ENCODE measurements around the gene HTR1E.

The HTR1E gene

GRCh38 chr6:87016772-87017171 lies 79.4 kb downstream of the HTR1E start:
- Mint-ChIP-seq H3K36me3 (peaks cover 3% of the 10 kb centered on the region), H3K27me3 (peaks cover 15% of the 10 kb centered on the region), H3K27ac (no peak overlapping the region), H3K4me1 (peaks cover 2% of the 10 kb centered on the region), H3K9me3 (peaks cover 2% of the 10 kb centered on the region), H3K4me3 (no peak overlapping the region)
- ATAC-seq (ENCODE audit: low read depth) = no peak
- DNase-seq (ENCODE audit: low spot score in 2 of 2) = no peak

GRCh38 chr6:87027021-87027420 lies 89.7 kb downstream of the HTR1E start:
- Mint-ChIP-seq H3K4me3 (no peak overlapping the region), H3K27ac (no peak overlapping the region), H3K4me1 (no peaks in the 10 kb centered on the region), H3K36me3 (no peaks in the 10 kb centered on the region), H3K9me3 (peaks cover 2% of the 10 kb centered on the region), H3K27me3 (no peaks in the 10 kb centered on the region)
- no peak for DNase-seq (ENCODE audit: low spot score in 2 of 2)
- ATAC-seq (ENCODE audit: low read depth) = no peak

- no peaks in the 10 kb centered on the region for H3K4me1 Mint-ChIP-seq
- no peaks in the 10 kb centered on the region for H3K36me3 Mint-ChIP-seq
- no peaks in the 10 kb centered on the region for H3K9me3 Mint-ChIP-seq
- no peak overlapping the region for H3K27ac Mint-ChIP-seq
- no peaks in the 10 kb centered on the region for H3K27me3 Mint-ChIP-seq
- no peak for DNase-seq (ENCODE audit: low spot score in 2 of 2)
- no peak overlapping the region for H3K4me3 Mint-ChIP-seq
- ATAC-seq (ENCODE audit: low read depth) = peak; percentile 45
Measured at GRCh38 chr6:87029711-87030314, 92.5 kb downstream of the HTR1E start.

GRCh38 chr6:87040729-87041128 lies 103.4 kb downstream of the HTR1E start:
- ATAC-seq (ENCODE audit: low read depth) (no peak), DNase-seq (ENCODE audit: low spot score in 2 of 2) (no peak)
- Mint-ChIP-seq H3K9me3 (peaks cover 1% of the 10 kb centered on the region), H3K36me3 (peaks cover 1% of the 10 kb centered on the region), H3K27me3 (peaks cover 3% of the 10 kb centered on the region), H3K4me3 (no peak overlapping the region), H3K27ac (no peak overlapping the region), H3K4me1 (no peaks in the 10 kb centered on the region)

GRCh38 chr6:87045521-87046075 lies 108.3 kb downstream of the HTR1E start:
- ATAC-seq (ENCODE audit: low read depth) (no peak), DNase-seq (ENCODE audit: low spot score in 2 of 2) (no peak)
- no peaks in the 10 kb centered on the region for H3K9me3 Mint-ChIP-seq
- no peak overlapping the region for H3K27ac Mint-ChIP-seq
- no peaks in the 10 kb centered on the region for H3K36me3 Mint-ChIP-seq
- H3K4me3 Mint-ChIP-seq = peak overlapping the region; percentile 45
- peaks cover 15% of the 10 kb centered on the region for H3K4me1 Mint-ChIP-seq
- peaks cover 2% of the 10 kb centered on the region for H3K27me3 Mint-ChIP-seq

- H3K27ac Mint-ChIP-seq = no peak overlapping the region
- H3K27me3 Mint-ChIP-seq = no peaks in the 10 kb centered on the region
- H3K36me3 Mint-ChIP-seq = no peaks in the 10 kb centered on the region
Measured at GRCh38 chr6:87049779-87050178, 112.5 kb downstream of the HTR1E start.

GRCh38 chr6:87053312-87053711 lies 116.0 kb downstream of the HTR1E start:
- Mint-ChIP-seq H3K9me3 (no peaks in the 10 kb centered on the region), H3K4me3 (no peak overlapping the region), H3K4me1 (peaks cover 25% of the 10 kb centered on the region), H3K27me3 (no peaks in the 10 kb centered on the region), H3K27ac (peak overlapping the region; percentile 73), H3K36me3 (no peaks in the 10 kb centered on the region)
- no peak for DNase-seq (ENCODE audit: low spot score in 2 of 2)
- no peak for ATAC-seq (ENCODE audit: low read depth)

More at GRCh38 chr6:87049779-87050178, 112.5 kb downstream of the HTR1E start:
- DNase-seq (ENCODE audit: low spot score in 2 of 2) (no peak), ATAC-seq (ENCODE audit: low read depth) (no peak)
- Mint-ChIP-seq H3K4me3 (no peak overlapping the region), H3K4me1 (peaks cover 19% of the 10 kb centered on the region), H3K9me3 (no peaks in the 10 kb centered on the region)

- DNase-seq (ENCODE audit: low spot score in 2 of 2) (no peak), ATAC-seq (ENCODE audit: low read depth) (peak; percentile 80)
- Mint-ChIP-seq H3K4me3 (peak overlapping the region; percentile 38), H3K36me3 (no peaks in the 10 kb centered on the region), H3K27ac (peak overlapping the region; percentile 73), H3K27me3 (no peaks in the 10 kb centered on the region), H3K4me1 (peaks cover 18% of the 10 kb centered on the region), H3K9me3 (no peaks in the 10 kb centered on the region)
Measured at GRCh38 chr6:87054143-87054833, 117.0 kb downstream of the HTR1E start.

- Mint-ChIP-seq H3K36me3 (no peaks in the 10 kb centered on the region), H3K27me3 (no peaks in the 10 kb centered on the region), H3K4me1 (peaks cover 7% of the 10 kb centered on the region), H3K27ac (no peak overlapping the region), H3K4me3 (no peak overlapping the region), H3K9me3 (no peaks in the 10 kb centered on the region)
- ATAC-seq (ENCODE audit: low read depth) = no peak
- no peak for DNase-seq (ENCODE audit: low spot score in 2 of 2)
Measured at GRCh38 chr6:87059943-87060342, 122.6 kb downstream of the HTR1E start.

GRCh38 chr6:87065117-87065516 lies 127.8 kb downstream of the HTR1E start:
- no peak overlapping the region for H3K4me3 Mint-ChIP-seq
- ATAC-seq (ENCODE audit: low read depth) = no peak

More at GRCh38 chr6:87065117-87065516, 127.8 kb downstream of the HTR1E start:
- Mint-ChIP-seq H3K36me3 (no peaks in the 10 kb centered on the region), H3K27me3 (no peaks in the 10 kb centered on the region), H3K4me1 (peaks cover 2% of the 10 kb centered on the region), H3K9me3 (no peaks in the 10 kb centered on the region), H3K27ac (no peak overlapping the region)
- no peak for DNase-seq (ENCODE audit: low spot score in 2 of 2)
